Aorta (tissue), 5 donors: ENCODE measurements around the gene EGFR. TPM values are rescaled to one million over a fixed set of nuclear protein-coding genes. Genes with fewer than 3 reads are reported as not detected.

Source experiments
- ATAC-seq: fragments of 200-7000 bp; cut with Tn5 transposase; one replicate; pipeline ENCODE4 v1.9.1; 2022; ENCODE audit warnings: moderate library complexity; ENCODE audit not compliant: low FRiP score
- DNase-seq, 2 donors: peaks; one replicate each; pipeline ENCODE4 v3.0.0-alpha.2; 2020
- H3K27ac ChIP-seq, 2 donors: one replicate each; pipeline ENCODE4 v1.5.1; 2013; ENCODE audit warnings: low read length in 2 of 2, mild to moderate bottlenecking in 2 of 2, moderate library complexity in 2 of 2, control low read depth in 1 of 2, inconsistent platforms in 1 of 2, low read depth in 1 of 2
- H3K27me3 ChIP-seq, 2 donors: one replicate each; pipeline ENCODE4 v1.6.1; 2013; ENCODE audit warnings: control low read depth in 1 of 2, low read length in 1 of 2, mild to moderate bottlenecking in 1 of 2, moderate library complexity in 1 of 2; ENCODE audit not compliant: insufficient read depth in 2 of 2, control insufficient read depth in 1 of 2
- H3K36me3 ChIP-seq, 2 donors: one replicate each; pipeline ENCODE4 v1.6.1; 2013; ENCODE audit warnings: control low read depth in 1 of 2, low read length in 1 of 2, mild to moderate bottlenecking in 1 of 2; ENCODE audit not compliant: insufficient read depth in 2 of 2, control insufficient read depth in 1 of 2
- H3K4me1 ChIP-seq, 2 donors: one replicate each; pipeline ENCODE4 v1.6.1; 2013; ENCODE audit warnings: low read length in 2 of 2, control low read depth in 1 of 2, mild to moderate bottlenecking in 1 of 2, moderate library complexity in 1 of 2; ENCODE audit not compliant: insufficient read depth in 2 of 2, control insufficient read depth in 1 of 2
- H3K4me3 ChIP-seq, 2 donors: one replicate each; pipeline ENCODE4 v1.5.1; 2013; ENCODE audit warnings: low read length in 2 of 2, control low read depth in 1 of 2, mild to moderate bottlenecking in 1 of 2
- H3K9me3 ChIP-seq: one replicate; pipeline ENCODE4 v1.6.1; 2013; ENCODE audit warnings: mild to moderate bottlenecking, low read length; ENCODE audit not compliant: control insufficient read depth
- WGBS, 2 donors: extraction: QIAGEN DNeasy Blood & Tissue Kit; methylation state at CpG; one replicate each; pipeline ENCODE4 v1.1.7; 2013; 5-methylcytosine and 5-hydroxymethylcytosine counted together
- intact Hi-C, 2 donors: fragments of 100-400 bp; cut with DNase I; formaldehyde crosslinking; loops; one replicate each; pipeline versions ENCODE4 v1.14.2 to v1.15.0; 2022
- polyA plus RNA-seq, 2 donors: library from polyadenylated mRNA; stranded (reverse); fragments of 200-250 nt; gene quantifications; one replicate each; pipeline ENCODE4 v1.2.3, GENCODE V29; 2013
- total RNA-seq, 2 donors: library from RNA; stranded (reverse); fragmentation: NEBNext Ultra II Directional; extraction: Animal tissue kit (Norgen Biotek cat#: 25700); gene quantifications; one replicate each; pipeline ENCODE4 v1.2.1, GENCODE V29; 2021
- donor health status: healthy with polysubstance abuse.
- donor health status: Bipolar disorder and iron deficiency.
- donor health status: DM: no; HTN: no; CAD: no.
- donor health status: DM: no; HTN: no; CAD: no.
- donor health status: DM: yes; HTN: yes; CAD: no.

EGFR gene
- total and polyA plus RNA-seq, 4 donors, result 3.0 to 72.4 (median 40.9) TPM

GRCh38 chr7:55059021-55059420, 40.2 kb downstream of the EGFR start:
- Histone ChIP-seq H3K4me3 (no peak overlapping the region), H3K36me3 (no peaks in the 10 kb centered on the region), H3K27me3 (no peaks in the 10 kb centered on the region), H3K4me1 (peaks cover 3 to 8% of the 10 kb centered on the region in 2 donors), H3K27ac (no peak overlapping the region), H3K9me3 (no peaks in the 10 kb centered on the region)
- DNase-seq (no peak), ATAC-seq (no peak)
- WGBS, 2 donors, result 84 to 86% methylated on average over 2 of the region's 2 CpGs
- intact Hi-C loops, result loop anchor here in 1 of 2 donors (10.0 kb wide), 1 partner anchor 196 kb away; no protein-coding TSS in a partner anchor

GRCh38 chr7:55060085-55060484, 41.3 kb downstream of the EGFR start:
- no peaks in the 10 kb centered on the region for H3K27me3 ChIP-seq
- no peaks in the 10 kb centered on the region for H3K9me3 ChIP-seq
- intact Hi-C loops, result no loop called here
- DNase-seq (no peak), ATAC-seq (no peak)
- H3K36me3 ChIP-seq, result no peaks in the 10 kb centered on the region
- WGBS, 2 donors, result 86 to 90% methylated on average over 2 of the region's 2 CpGs
- H3K4me3 ChIP-seq, result no peak overlapping the region
- peaks cover 3 to 6% of the 10 kb centered on the region in 2 donors for H3K4me1 ChIP-seq
- no peak overlapping the region for H3K27ac ChIP-seq

GRCh38 chr7:55060636-55061022, 41.8 kb downstream of the EGFR start:
- no peaks in the 10 kb centered on the region for H3K27me3 ChIP-seq
- ATAC-seq, result no peak
- DNase-seq, result no peak
- H3K9me3 ChIP-seq, result no peaks in the 10 kb centered on the region
- H3K36me3 ChIP-seq, result no peaks in the 10 kb centered on the region
- whole genome bisulfite sequencing, 2 donors, result 46 to 51% methylated on average over 6 of the region's 6 CpGs
- no peak overlapping the region for H3K4me3 ChIP-seq
- intact Hi-C loops, result no loop called here
- H3K4me1 ChIP-seq, result peaks cover 3 to 6% of the 10 kb centered on the region in 2 donors
- no peak overlapping the region for H3K27ac ChIP-seq

GRCh38 chr7:55061726-55062499, 43.1 kb downstream of the EGFR start:
- Histone ChIP-seq H3K36me3 (no peaks in the 10 kb centered on the region), H3K4me3 (no peak overlapping the region), H3K27ac (no peak overlapping the region), H3K4me1 (peaks cover 2 to 3% of the 10 kb centered on the region in 2 donors), H3K27me3 (no peaks in the 10 kb centered on the region), H3K9me3 (no peaks in the 10 kb centered on the region)
- intact Hi-C loops, result no loop called here
- ATAC-seq (no peak), DNase-seq (no peak)
- 90 to 91% methylated on average over 10 of the region's 10 CpGs for WGBS, 2 donors

GRCh38 chr7:55063061-55063460, 44.2 kb downstream of the EGFR start:
- DNase-seq (no peak), ATAC-seq (no peak)
- peaks cover 2 to 4% of the 10 kb centered on the region in 2 donors for H3K4me1 ChIP-seq
- H3K27ac ChIP-seq, result no peak overlapping the region
- H3K36me3 ChIP-seq, result peaks cover 0 to 2% of the 10 kb centered on the region in 2 donors
- H3K4me3 ChIP-seq, result no peak overlapping the region
- no peaks in the 10 kb centered on the region for H3K27me3 ChIP-seq
- intact Hi-C loops, result no loop called here
- H3K9me3 ChIP-seq, result no peaks in the 10 kb centered on the region
- WGBS, 2 donors, result 91 to 94% methylated on average over 7 of the region's 7 CpGs

- no peaks in the 10 kb centered on the region for H3K9me3 ChIP-seq
- H3K27me3 ChIP-seq, result no peaks in the 10 kb centered on the region
- intact Hi-C loops, result no loop called here
- H3K4me3 ChIP-seq, result no peak overlapping the region
- H3K27ac ChIP-seq, result no peak overlapping the region
- peaks cover 0 to 2% of the 10 kb centered on the region in 2 donors for H3K36me3 ChIP-seq
- WGBS, 2 donors, result 92 to 96% methylated on average over 5 of the region's 5 CpGs
- DNase-seq, result no peak
- ATAC-seq, result no peak
- peaks cover 2 to 4% of the 10 kb centered on the region in 2 donors for H3K4me1 ChIP-seq
Observed at GRCh38 chr7:55063633-55064032, 44.8 kb downstream of the EGFR start.

GRCh38 chr7:55065079-55065478, 46.3 kb downstream of the EGFR start:
- H3K4me3 ChIP-seq, result no peak overlapping the region

GRCh38 chr7:55065511-55066229, 46.9 kb downstream of the EGFR start:
- intact Hi-C loops, result no loop called here
- Histone ChIP-seq H3K36me3 (peaks cover 0 to 2% of the 10 kb centered on the region in 2 donors), H3K9me3 (no peaks in the 10 kb centered on the region), H3K4me1 (peaks cover 2% of the 10 kb centered on the region in 2 donors), H3K27ac (peak overlapping the region; percentile 29 to 72), H3K27me3 (no peaks in the 10 kb centered on the region), H3K4me3 (no peak overlapping the region)
- peak; percentile 82 for ATAC-seq
- no peak for DNase-seq
- 5 to 7% methylated on average over 10 of the region's 10 CpGs for WGBS, 2 donors

More at GRCh38 chr7:55065079-55065478, 46.3 kb downstream of the EGFR start:
- 46 to 56% methylated on average over 4 of the region's 4 CpGs for WGBS, 2 donors
- intact Hi-C loops, result no loop called here
- ATAC-seq, result peak; percentile 62
- DNase-seq, result no peak
- H3K27ac ChIP-seq, result peak overlapping the region in 1 of 2 donors; percentile 76
- H3K27me3 ChIP-seq, result no peaks in the 10 kb centered on the region
- no peaks in the 10 kb centered on the region for H3K9me3 ChIP-seq
- H3K36me3 ChIP-seq, result peaks cover 0 to 2% of the 10 kb centered on the region in 2 donors
- peaks cover 2 to 4% of the 10 kb centered on the region in 2 donors for H3K4me1 ChIP-seq
